Neuronal stem cell (in vitro differentiated cells): ENCODE measurements around the gene ARHGEF4.

Experiments
- DNase-seq: peaks from one replicate; pipeline ENCODE4 v3.0.0-alpha.2; 2013; ENCODE audit warnings: low spot score
- H2AFZ ChIP-seq: one replicate; pipeline ENCODE4 v1.6.1; 2013; ENCODE audit warnings: mild to moderate bottlenecking, low read length, inconsistent platforms
- H2AK5ac ChIP-seq: 2 replicates; pipeline ENCODE4 v1.6.1; 2013; ENCODE audit warnings: low read depth, mild to moderate bottlenecking, inconsistent platforms, low read length, moderate library complexity, mixed read lengths
- H2BK120ac ChIP-seq: 2 replicates; pipeline ENCODE4 v1.6.1; 2013; ENCODE audit warnings: low read depth, mild to moderate bottlenecking, inconsistent platforms, low read length, moderate library complexity, mixed read lengths
- H2BK12ac ChIP-seq: one replicate; pipeline ENCODE4 v1.6.1; 2013; ENCODE audit warnings: low read length, inconsistent platforms
- H2BK15ac ChIP-seq: 2 replicates; pipeline ENCODE4 v1.6.1; 2013; ENCODE audit warnings: mild to moderate bottlenecking, low read length, inconsistent platforms, mixed read lengths
- H2BK5ac ChIP-seq: one replicate; pipeline ENCODE4 v1.6.1; 2013; ENCODE audit warnings: inconsistent platforms, mild to moderate bottlenecking, low read length, moderate library complexity
- H3K14ac ChIP-seq: one replicate; pipeline ENCODE4 v1.6.1; 2013; ENCODE audit warnings: low read length, inconsistent platforms
- H3K18ac ChIP-seq: 2 replicates; pipeline ENCODE4 v1.6.1; 2013; ENCODE audit warnings: low read length, inconsistent platforms
- H3K23ac ChIP-seq: 2 replicates; pipeline ENCODE4 v1.6.1; 2013; ENCODE audit warnings: low read depth, mild to moderate bottlenecking, mixed read lengths, low read length, inconsistent platforms; ENCODE audit not compliant: poor library complexity
- H3K27ac ChIP-seq: replicated peaks from 3 replicates; pipeline ENCODE4 v1.5.1; 2013; ENCODE audit warnings: low read length, inconsistent platforms
- H3K27me3 ChIP-seq, 3 experiments: 2 replicates each; pipeline ENCODE4 v1.6.1; 2013; ENCODE audit warnings: low read length in 3 of 3, mild to moderate bottlenecking in 2 of 3, inconsistent platforms in 1 of 3, low read depth in 1 of 3, mixed read lengths in 1 of 3, moderate library complexity in 1 of 3; ENCODE audit not compliant: control insufficient read depth in 3 of 3, insufficient read depth in 3 of 3
- H3K36me3 ChIP-seq, 2 donors: replicated peaks in 1 of 2; 2 replicates each; pipeline ENCODE4 v1.6.1; 2013; ENCODE audit warnings: low read length in 2 of 2; ENCODE audit not compliant: control insufficient read depth in 2 of 2, insufficient read depth in 2 of 2
- H3K4ac ChIP-seq: 2 replicates; pipeline ENCODE4 v1.6.1; 2013; ENCODE audit warnings: inconsistent platforms, mild to moderate bottlenecking, low read length, moderate library complexity
- H3K4me1 ChIP-seq, 2 donors: 1 replicate in 1 of 2; 2 replicates in 1 of 2; pipeline ENCODE4 v1.6.1; 2013; ENCODE audit warnings: low read length in 2 of 2, low read depth in 1 of 2; ENCODE audit not compliant: control insufficient read depth in 2 of 2, insufficient read depth in 1 of 2
- H3K4me2 ChIP-seq: one replicate; pipeline ENCODE4 v1.6.1; 2013; ENCODE audit warnings: mild to moderate bottlenecking, low read length, inconsistent platforms; ENCODE audit not compliant: insufficient read depth, poor library complexity, severe bottlenecking
- H3K4me3 ChIP-seq, 2 donors: 2 replicates each; pipeline ENCODE4 v1.5.1; 2013; ENCODE audit warnings: low read length in 2 of 2, mild to moderate bottlenecking in 2 of 2, inconsistent platforms in 1 of 2, moderate library complexity in 1 of 2
- H3K79me1 ChIP-seq: one replicate; pipeline ENCODE4 v1.6.1; 2013; ENCODE audit warnings: low read depth, mild to moderate bottlenecking, inconsistent platforms, low read length, moderate library complexity
- H3K9ac ChIP-seq: one replicate; pipeline ENCODE4 v1.6.1; 2013; ENCODE audit warnings: mild to moderate bottlenecking, low read depth, low read length, inconsistent platforms; ENCODE audit not compliant: poor library complexity
- H3K9me3 ChIP-seq, 2 donors: replicated peaks in 1 of 2; 2 replicates each; pipeline versions ENCODE3 to v1.6.1; 2013; ENCODE audit warnings: low read length in 2 of 2, mild to moderate bottlenecking in 2 of 2, inconsistent platforms in 1 of 2, low read depth in 1 of 2, mixed read lengths in 1 of 2, moderate library complexity in 1 of 2; ENCODE audit not compliant: control insufficient read depth in 2 of 2, insufficient read depth in 1 of 2
- H4K8ac ChIP-seq: one replicate; pipeline ENCODE4 v1.6.1; 2013; ENCODE audit warnings: low read depth, mild to moderate bottlenecking, inconsistent platforms, low read length, moderate library complexity
- H4K91ac ChIP-seq: one replicate; pipeline ENCODE4 v1.6.1; 2013; ENCODE audit warnings: low read length, low read depth, mild to moderate bottlenecking, inconsistent platforms; ENCODE audit not compliant: poor library complexity
- WGBS, 2 donors: extraction: QIAGEN DNeasy Blood & Tissue Kit; methylation state at CpG; one replicate each; pipeline ENCODE4 v1.1.7; 2013; ENCODE audit warnings: missing lambda C conversion rate in 2 of 2, mixed read lengths in 1 of 2; ENCODE audit not compliant: insufficient read length in 2 of 2, insufficient replicate concordance in 1 of 2; ENCODE audit errors: extremely low coverage in 2 of 2; 5-methylcytosine and 5-hydroxymethylcytosine counted together

The ARHGEF4 gene

GRCh38 chr2:130842770-130843169, 6.1 kb downstream of the ARHGEF4 start:
- Histone ChIP-seq H4K8ac (no peak overlapping the region), H3K4ac (no peak overlapping the region), H3K23ac (no peak overlapping the region), H3K4me2 (no peak overlapping the region), H2BK5ac (no peak overlapping the region), H4K91ac (no peak overlapping the region), H3K27ac (no peak overlapping the region), H3K79me1 (peaks cover 6% of the 10 kb centered on the region), H2BK120ac (no peak overlapping the region), H3K9ac (no peak overlapping the region), H3K4me1 (peaks cover 0 to 10% of the 10 kb centered on the region in 2 donors), H2BK15ac (no peak overlapping the region), H3K9me3 (no peaks in the 10 kb centered on the region), H3K36me3 (no peaks in the 10 kb centered on the region), H3K18ac (no peak overlapping the region), H3K27me3 (peaks cover 0 to 25% (median 2%) of the 10 kb centered on the region in 3 experiments), H3K4me3 (no peak overlapping the region), H3K14ac (no peak overlapping the region), H2AFZ (no peak overlapping the region), H2BK12ac (no peak overlapping the region), H2AK5ac (no peak overlapping the region)
- no peak for DNase-seq
- WGBS, 2 donors, result no CpG with 5 or more reads among the region's 8 CpGs

GRCh38 chr2:130843321-130843985, 6.7 kb downstream of the ARHGEF4 start:
- Histone ChIP-seq H3K14ac (no peak overlapping the region), H3K18ac (peak overlapping the region; percentile 81), H3K4ac (peak overlapping the region; percentile 46), H3K4me2 (no peak overlapping the region), H4K8ac (no peak overlapping the region), H3K9me3 (no peaks in the 10 kb centered on the region), H3K27ac (no peak overlapping the region), H4K91ac (no peak overlapping the region), H3K27me3 (peaks cover 0 to 20% (median 0%) of the 10 kb centered on the region in 3 experiments), H2AFZ (no peak overlapping the region), H3K9ac (no peak overlapping the region), H2BK120ac (peak overlapping the region; percentile 19), H3K36me3 (no peaks in the 10 kb centered on the region), H2AK5ac (peak overlapping the region; percentile 76), H2BK12ac (no peak overlapping the region), H3K23ac (no peak overlapping the region), H3K79me1 (peaks cover 6% of the 10 kb centered on the region), H2BK5ac (peak overlapping the region; percentile 33), H3K4me3 (no peak overlapping the region), H2BK15ac (peak overlapping the region; percentile 39), H3K4me1 (peaks cover 0 to 13% of the 10 kb centered on the region in 2 donors)
- no CpG with 5 or more reads among the region's 12 CpGs for WGBS, 2 donors
- no peak for DNase-seq

- no peak overlapping the region for H2AFZ ChIP-seq
- no peak overlapping the region for H2BK120ac ChIP-seq
- no peak overlapping the region for H3K4ac ChIP-seq
- peak overlapping the region; percentile 33 for H2BK5ac ChIP-seq
- peaks cover 6% of the 10 kb centered on the region for H3K79me1 ChIP-seq
- no peak for DNase-seq
- peaks cover 0 to 14% of the 10 kb centered on the region in 2 donors for H3K4me1 ChIP-seq
- no peak overlapping the region for H4K91ac ChIP-seq
- no peak overlapping the region for H3K4me3 ChIP-seq
- H3K23ac ChIP-seq, result no peak overlapping the region
- H3K9ac ChIP-seq, result no peak overlapping the region
- peak overlapping the region; percentile 62 for H3K18ac ChIP-seq
- no peak overlapping the region for H3K27ac ChIP-seq
- H2AK5ac ChIP-seq, result peak overlapping the region; percentile 72
- no peak overlapping the region for H2BK12ac ChIP-seq
- WGBS, 2 donors, result no CpG with 5 or more reads among the region's 10 CpGs
- no peaks in the 10 kb centered on the region for H3K36me3 ChIP-seq
- H3K9me3 ChIP-seq, result no peaks in the 10 kb centered on the region
- H4K8ac ChIP-seq, result no peak overlapping the region
- no peak overlapping the region for H3K4me2 ChIP-seq
- H2BK15ac ChIP-seq, result no peak overlapping the region
- peaks cover 0 to 13% (median 0%) of the 10 kb centered on the region in 3 experiments for H3K27me3 ChIP-seq
- peak overlapping the region; percentile 72 for H3K14ac ChIP-seq
Observed at GRCh38 chr2:130844161-130844560, 7.4 kb downstream of the ARHGEF4 start.

GRCh38 chr2:130845505-130846085, 8.9 kb downstream of the ARHGEF4 start:
- DNase-seq, result no peak
- H2BK5ac ChIP-seq, result no peak overlapping the region
- no peak overlapping the region for H3K4me3 ChIP-seq
- H2BK12ac ChIP-seq, result no peak overlapping the region
- no peak overlapping the region for H2BK15ac ChIP-seq
- no peak overlapping the region for H3K18ac ChIP-seq
- no peak overlapping the region for H2AFZ ChIP-seq
- H2AK5ac ChIP-seq, result peak overlapping the region; percentile 4
- peaks cover 0 to 14% of the 10 kb centered on the region in 2 donors for H3K4me1 ChIP-seq
- H3K36me3 ChIP-seq, result no peaks in the 10 kb centered on the region
- no CpG with 5 or more reads among the region's 13 CpGs for WGBS, 2 donors
- H4K91ac ChIP-seq, result no peak overlapping the region
- no peak overlapping the region for H3K23ac ChIP-seq
- H3K9ac ChIP-seq, result no peak overlapping the region
- H2BK120ac ChIP-seq, result no peak overlapping the region
- H3K4me2 ChIP-seq, result no peak overlapping the region
- H3K27ac ChIP-seq, result no peak overlapping the region
- no peak overlapping the region for H3K4ac ChIP-seq
- no peaks in the 10 kb centered on the region for H3K9me3 ChIP-seq
- no peak overlapping the region for H3K14ac ChIP-seq
- peaks cover 0 to 7% (median 0%) of the 10 kb centered on the region in 3 experiments for H3K27me3 ChIP-seq
- no peak overlapping the region for H4K8ac ChIP-seq
- no peaks in the 10 kb centered on the region for H3K79me1 ChIP-seq
